HepG2 (cell line): ENCODE measurements around the gene GIMAP7.

ENCODE experiments used
- EP300 ChIP-seq, 3 experiments: sonication (generic) in 1 of 3; formaldehyde crosslinking in 1 of 3; IDR thresholded peaks; 2 replicates each; pipeline versions ENCODE4 v1.5.1 to v1.6.1; 2011 to 2020; ENCODE audit warnings: low read depth in 2 of 3, low read length in 2 of 3, borderline replicate concordance in 1 of 3, improper control_type of control experiment in 1 of 3, mild to moderate bottlenecking in 1 of 3, missing genetic modification reagents in 1 of 3, moderate library complexity in 1 of 3
- HMG20A ChIP-seq: IDR thresholded peaks from 2 replicates; pipeline ENCODE4 v1.6.1; 2016; ENCODE audit warnings: borderline replicate concordance
- MYNN ChIP-seq: sonication (generic); formaldehyde crosslinking; IDR thresholded peaks from 2 replicates; pipeline ENCODE4 v1.4.0; 2020; ENCODE audit warnings: mild to moderate bottlenecking, low read depth, missing genetic modification reagents
- POLR2G ChIP-seq: fragments of 200-400 bp; formaldehyde crosslinking; IDR thresholded peaks from 2 replicates; pipeline ENCODE4 v1.6.1; 2018; ENCODE audit warnings: mild to moderate bottlenecking, low read depth, low read length, moderate library complexity
- SP140L ChIP-seq: sonication (generic); formaldehyde crosslinking; IDR thresholded peaks from 2 replicates; pipeline ENCODE4 v1.4.0; 2020; ENCODE audit warnings: missing genetic modification reagents, borderline replicate concordance

DNA sequence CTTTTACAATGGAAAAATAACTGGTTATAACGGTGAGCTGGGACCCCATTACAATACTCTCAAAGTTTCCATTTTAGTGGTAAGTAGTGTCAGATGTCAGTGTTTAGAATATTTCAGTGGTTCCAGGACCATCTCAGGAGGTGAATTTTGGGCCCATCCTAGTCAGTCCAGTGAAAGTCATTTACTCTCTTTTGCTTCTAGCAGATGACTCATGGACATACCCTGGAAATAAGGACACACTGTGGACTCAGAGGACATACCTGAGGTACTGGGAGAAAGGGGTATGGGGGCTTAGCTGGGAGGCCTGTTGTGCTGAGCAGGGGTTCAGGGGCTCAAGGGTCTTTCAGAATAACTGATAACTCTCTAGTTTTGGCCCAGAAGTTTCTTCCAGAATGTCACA, 51.9 kb downstream of the GIMAP7 start:
- no peak for TF ChIP-seq POLR2G
- no peak for TF ChIP-seq HMG20A
- no peak for TF ChIP-seq SP140L
- no peak for TF ChIP-seq MYNN (CRISPR knock-in tag)
- TF ChIP-seq EP300 (IDR thresholded peaks at IDR 0.05; ENCODE audit: low read depth in 2 of 2, low read length in 2 of 2): no peak
- no peak for TF ChIP-seq EP300 (CRISPR knock-in tag; IDR thresholded peaks at IDR 0.05; ENCODE audit: borderline replicate concordance)
